H1 (cell line): ENCODE measurements around the gene LSM2. TPM values are rescaled to one million over a fixed set of nuclear protein-coding genes. Genes with fewer than 3 reads are reported as not detected.

Experiments
- CTCF ChIA-PET: fragments of 300-600 bp; sonication (Branson Sonifier 250); formaldehyde crosslinking; loops from one replicate; lab custom pipeline; 2021; ENCODE audit not compliant: partially characterized antibody; lab: Charles Lee
- POLR2A ChIA-PET: fragments of 300-600 bp; sonication (Branson Sonifier 250); formaldehyde crosslinking; loops from one replicate; lab custom pipeline; 2021; ENCODE audit warnings: inconsistent platforms; ENCODE audit not compliant: partially characterized antibody; lab: Charles Lee
- DNase-seq, 2 experiments: peaks; one replicate each; pipeline versions ENCODE4 v3.0.0 to v3.0.0-alpha.2; 2010 to 2022; ENCODE audit warnings: low spot score in 2 of 2, low read depth in 1 of 2, mixed read lengths in 1 of 2
- FAIRE-seq: peaks from 2 replicates; lab custom pipeline; 2011; peaks lifted over from hg19 to GRCh38; lab: Jason Lieb, UNC
- H2AFZ ChIP-seq: 2 replicates; pipeline ENCODE4 v1.8.1; 2012; ENCODE audit warnings: low read length, inconsistent platforms
- H2AK5ac ChIP-seq: 2 replicates; pipeline ENCODE4 v1.6.1; 2013; ENCODE audit warnings: low read depth, low read length
- H2BK120ac ChIP-seq: replicated peaks from 2 replicates; pipeline ENCODE3; 2013; ENCODE audit warnings: low read depth, low read length, inconsistent platforms
- H2BK12ac ChIP-seq: 2 replicates; pipeline ENCODE4 v1.6.1; 2013; ENCODE audit warnings: low read depth, low read length
- H2BK15ac ChIP-seq: 2 replicates; pipeline ENCODE4 v1.6.1; 2013; ENCODE audit warnings: low read length
- H2BK20ac ChIP-seq: 2 replicates; pipeline ENCODE4 v1.6.1; 2013; ENCODE audit warnings: low read length
- H2BK5ac ChIP-seq: 2 replicates; pipeline ENCODE4 v1.6.1; 2013; ENCODE audit warnings: low read depth, low read length
- H3K14ac ChIP-seq: 2 replicates; pipeline ENCODE4 v1.6.1; 2013; ENCODE audit warnings: inconsistent platforms; ENCODE audit not compliant: insufficient read length
- H3K18ac ChIP-seq: 2 replicates; pipeline ENCODE4 v1.6.1; 2013; ENCODE audit warnings: low read length; ENCODE audit errors: extremely low read depth
- H3K23ac ChIP-seq: 2 replicates; pipeline ENCODE4 v1.6.1; 2013; ENCODE audit warnings: inconsistent platforms; ENCODE audit not compliant: insufficient read length
- H3K23me2 ChIP-seq: 2 replicates; pipeline ENCODE4 v1.6.1; 2013; ENCODE audit warnings: low read depth, low read length
- H3K27ac ChIP-seq: 2 replicates; pipeline ENCODE4 v1.6.1; 2011; ENCODE audit warnings: low read depth, low read length, inconsistent platforms
- H3K27me3 ChIP-seq, 4 experiments: replicated peaks in 1 of 4; 1 replicate in 1 of 4; 2 replicates in 3 of 4; pipeline versions ENCODE4 v1.6.1 to v1.8.1; 2011 to 2013; ENCODE audit warnings: low read length in 3 of 4, mild to moderate bottlenecking in 3 of 4, inconsistent platforms in 2 of 4, mixed read lengths in 2 of 4, moderate library complexity in 1 of 4; ENCODE audit not compliant: control insufficient read depth in 3 of 4, insufficient read depth in 3 of 4; ENCODE audit errors: extremely low read depth in 1 of 4
- H3K36me3 ChIP-seq, 4 experiments: 2 replicates each; pipeline versions ENCODE4 v1.6.1 to v1.8.1; 2011 to 2013; ENCODE audit warnings: mild to moderate bottlenecking in 4 of 4, low read length in 3 of 4, moderate library complexity in 2 of 4, control low read depth in 1 of 4, inconsistent platforms in 1 of 4; ENCODE audit not compliant: insufficient read depth in 4 of 4, control insufficient read depth in 2 of 4
- H3K4ac ChIP-seq: replicated peaks from 2 replicates; pipeline ENCODE3; 2013; ENCODE audit warnings: low read length, low read depth, mixed read lengths, inconsistent platforms; ENCODE audit not compliant: insufficient read length
- H3K4me1 ChIP-seq, 4 experiments: replicated peaks in 1 of 4; 1 replicate in 1 of 4; 2 replicates in 3 of 4; pipeline versions ENCODE4 v1.6.1 to v1.8.1; 2011 to 2013; ENCODE audit warnings: low read length in 3 of 4, inconsistent platforms in 2 of 4, mixed read lengths in 1 of 4; ENCODE audit not compliant: insufficient read depth in 4 of 4, control insufficient read depth in 3 of 4
- H3K4me2 ChIP-seq, 2 experiments: 2 replicates each; pipeline versions ENCODE4 v1.6.1 to v1.8.1; 2011 to 2013; ENCODE audit warnings: low read depth in 2 of 2, low read length in 2 of 2, control low read depth in 1 of 2, inconsistent platforms in 1 of 2, mild to moderate bottlenecking in 1 of 2; ENCODE audit not compliant: insufficient read depth in 1 of 2
- H3K4me3 ChIP-seq, 4 experiments: fragments of 200-600, 300-600 bp in 1 of 4; sonication (generic), shearing (Covaris generic), sonication (Bioruptor Twin) in 1 of 4; 2 replicates each; pipeline versions ENCODE4 v1.5.1 to v1.8.1; 2011 to 2016; ENCODE audit warnings: low read length in 4 of 4, low read depth in 3 of 4, control low read depth in 2 of 4, inconsistent platforms in 2 of 4, mild to moderate bottlenecking in 2 of 4, mixed read lengths in 1 of 4, moderate library complexity in 1 of 4; ENCODE audit not compliant: insufficient read depth in 2 of 4; ENCODE audit errors: extremely low read depth in 1 of 4
- H3K56ac ChIP-seq: replicated peaks from 2 replicates; pipeline ENCODE3; 2013; ENCODE audit warnings: low read depth, mild to moderate bottlenecking, mixed read lengths, low read length, inconsistent platforms; ENCODE audit not compliant: insufficient read length
- H3K79me1 ChIP-seq: 2 replicates; pipeline ENCODE4 v1.6.1; 2013; ENCODE audit warnings: low read depth, low read length, control low read depth
- H3K79me2 ChIP-seq, 2 experiments: 2 replicates each; pipeline versions ENCODE4 v1.6.1 to v1.8.1; 2012 to 2013; ENCODE audit warnings: low read length in 2 of 2, mild to moderate bottlenecking in 2 of 2, inconsistent platforms in 1 of 2; ENCODE audit not compliant: insufficient read depth in 2 of 2, control insufficient read depth in 1 of 2
- H3K9ac ChIP-seq, 4 experiments: replicated peaks in 1 of 4; 1 replicate in 1 of 4; 2 replicates in 3 of 4; pipeline versions ENCODE4 v1.6.1 to v1.8.1; 2011 to 2013; ENCODE audit warnings: low read depth in 3 of 4, low read length in 3 of 4, control low read depth in 2 of 4, mild to moderate bottlenecking in 2 of 4, moderate library complexity in 2 of 4, inconsistent platforms in 1 of 4; ENCODE audit errors: extremely low read depth in 1 of 4
- H3K9me3 ChIP-seq, 2 experiments: 2 replicates each; pipeline versions ENCODE4 v1.6.1 to v1.8.1; 2012 to 2013; ENCODE audit warnings: mild to moderate bottlenecking in 2 of 2, moderate library complexity in 2 of 2, control low read depth in 1 of 2, inconsistent platforms in 1 of 2, low read depth in 1 of 2, low read length in 1 of 2, mixed read lengths in 1 of 2; ENCODE audit not compliant: insufficient read depth in 2 of 2
- H4K20me1 ChIP-seq, 2 experiments: replicated peaks in 1 of 2; 2 replicates each; pipeline versions ENCODE3 to v1.8.1; 2011 to 2013; ENCODE audit warnings: inconsistent platforms in 2 of 2, low read length in 2 of 2, mild to moderate bottlenecking in 1 of 2; ENCODE audit not compliant: insufficient read depth in 2 of 2, control insufficient read depth in 1 of 2
- H4K5ac ChIP-seq: 2 replicates; pipeline ENCODE4 v1.6.1; 2013; ENCODE audit warnings: low read length, low read depth, mixed read lengths, inconsistent platforms; ENCODE audit not compliant: insufficient read length
- H4K8ac ChIP-seq: 2 replicates; pipeline ENCODE4 v1.8.0; 2013; ENCODE audit warnings: mild to moderate bottlenecking, moderate library complexity, low read length, inconsistent platforms; ENCODE audit not compliant: insufficient read depth; ENCODE audit errors: extremely low read depth
- H4K91ac ChIP-seq: replicated peaks from 2 replicates; pipeline ENCODE3; 2013; ENCODE audit warnings: low read length, mixed read lengths, inconsistent platforms; ENCODE audit not compliant: insufficient read length
- CHD1 ChIP-seq: IDR thresholded peaks from 2 replicates; pipeline ENCODE4 v1.6.1; 2012; ENCODE audit warnings: low read depth, low read length, improper control_type of control experiment
- CREB1 ChIP-seq: IDR thresholded peaks from 2 replicates; pipeline ENCODE4 v1.6.1; 2012; ENCODE audit warnings: inconsistent platforms
- HDAC6 ChIP-seq: IDR thresholded peaks from one replicate; pipeline ENCODE4 v1.7.1; 2012; ENCODE audit warnings: low read depth, mild to moderate bottlenecking, inconsistent platforms, low read length, moderate library complexity
- JUN ChIP-seq: IDR thresholded peaks from 2 replicates; pipeline ENCODE4 v1.6.1; 2011; ENCODE audit warnings: low read depth, mild to moderate bottlenecking, improper control_type of control experiment, low read length
- KDM4A ChIP-seq: IDR thresholded peaks from one replicate; pipeline ENCODE4 v1.7.1; 2012; ENCODE audit warnings: low read depth, mild to moderate bottlenecking, moderate library complexity, low read length, inconsistent platforms; ENCODE audit not compliant: severe bottlenecking
- KDM5A ChIP-seq: fragments of 200-600 bp; IDR thresholded peaks from 2 replicates; pipeline ENCODE4 v1.7.1; 2012; ENCODE audit warnings: mild to moderate bottlenecking, low read length, inconsistent platforms, mixed read lengths
- MAFK ChIP-seq: IDR thresholded peaks from 2 replicates; pipeline ENCODE4 v1.6.1; 2012; ENCODE audit warnings: low read depth, mild to moderate bottlenecking, improper control_type of control experiment, low read length
- POU5F1 ChIP-seq: IDR thresholded peaks from 2 replicates; pipeline ENCODE4 v1.6.1; 2011; ENCODE audit warnings: low read depth, mild to moderate bottlenecking, low read length, moderate library complexity
- SIN3A ChIP-seq, 2 experiments: IDR thresholded peaks in 1 of 2; conservative IDR thresholded peaks in 1 of 2; 2 replicates each; pipeline ENCODE4 v1.6.1; 2011 to 2012; ENCODE audit warnings: low read length in 2 of 2, improper control_type of control experiment in 1 of 2, low read depth in 1 of 2, mild to moderate bottlenecking in 1 of 2
- SIX5 ChIP-seq: IDR thresholded peaks from 2 replicates; pipeline ENCODE4 v1.6.1; 2011; ENCODE audit warnings: mild to moderate bottlenecking, low read depth, low read length
- SUZ12 ChIP-seq: fragments of 200-600 bp; sonication (generic); IDR thresholded peaks from 2 replicates; pipeline ENCODE4 v1.6.1; 2012; ENCODE audit warnings: mild to moderate bottlenecking, inconsistent platforms, low read length, moderate library complexity, mixed read lengths
- WGBS, 2 experiments: shearing (Covaris generic) in 1 of 2; methylation state at CpG; one replicate each; pipeline versions ENCODE4 v1.1.6 to v1.1.7; 2013 to 2015; ENCODE audit warnings: low lambda C conversion rate in 2 of 2, mixed read lengths in 2 of 2, inconsistent platforms in 1 of 2, low coverage in 1 of 2, missing lambda C conversion rate in 1 of 2; ENCODE audit not compliant: insufficient replicate concordance in 2 of 2, insufficient coverage in 1 of 2, insufficient read length in 1 of 2; ENCODE audit errors: extremely low coverage in 1 of 2, missing lambda C conversion rate in 1 of 2; 5-methylcytosine and 5-hydroxymethylcytosine counted together
- polyA plus RNA-seq, 7 experiments: library from polyadenylated mRNA; depleted of rRNA in 3 of 7; stranded (reverse) in 5 of 7; unstranded in 2 of 7; fragments of >200 nt in 5 of 7; fragments of 200-250 nt in 2 of 7; gene quantifications; 1 replicate in 5 of 7; 2 replicates in 1 of 7; 4 replicates in 1 of 7; pipeline versions ENCODE4 v1.2.1 to v1.2.3, GENCODE V29; 2011 to 2013; ENCODE audit warnings: missing spikeins in 2 of 7, mixed read lengths in 2 of 7
- total RNA-seq: library from RNA; stranded (reverse); fragmentation: NEBNext Ultra II Directional; extraction: Animal tissue kit (Norgen Biotek cat#: 25700); gene quantifications from 2 replicates; pipeline ENCODE4 v1.2.1, GENCODE V29; 2021
- TF ChIP-seq, protein P1 (sequence below): IDR thresholded peaks from 2 replicates; pipeline ENCODE4 v1.6.1; 2012; ENCODE audit warnings: inconsistent platforms

The LSM2 gene
- total and polyA plus RNA-seq, 2 of the 8 experiments (the other 6 are each of a cell fraction or from before 2014, with no cell fraction given), result 127 to 168 TPM

- Histone ChIP-seq H3K36me3 (peaks cover 33 to 72% (median 58%) of the 10 kb centered on the region in 4 experiments), H3K4me3 (no peak overlapping the region), H3K4me2 (no peak overlapping the region), H2BK20ac (no peak overlapping the region), H3K27ac (no peak overlapping the region), H2BK120ac (no peak overlapping the region), H3K9me3 (no peaks in the 10 kb centered on the region), H4K20me1 (peaks cover 1 to 3% of the 10 kb centered on the region in 2 experiments), H3K23ac (no peak overlapping the region), H3K4ac (no peak overlapping the region), H2AFZ (no peak overlapping the region), H3K9ac (no peak overlapping the region), H2BK15ac (no peak overlapping the region), H4K91ac (no peak overlapping the region), H3K56ac (no peak overlapping the region), H3K4me1 (peaks cover 0 to 7% (median 3%) of the 10 kb centered on the region in 4 experiments; a peak in 3 of 7 replicates), H2BK12ac (no peak overlapping the region), H3K18ac (no peak overlapping the region), H2AK5ac (no peak overlapping the region), H3K14ac (no peak overlapping the region), H2BK5ac (no peak overlapping the region), H4K8ac (0 out of 2 replicates have a peak overlapping the region, but pooled peaks have one; percentile 15), H4K5ac (no peak overlapping the region), H3K23me2 (0 out of 2 replicates have a peak, but pooled peaks cover 1% of the 10 kb centered on the region), H3K27me3 (no peaks in the 10 kb centered on the region; a peak in 1 of 7 replicates), H3K79me2 (no peaks in the 10 kb centered on the region), H3K79me1 (no peaks in the 10 kb centered on the region)
- FAIRE-seq, result no peak
- ChIA-PET CTCF (interaction anchor here (0.9 to 15.6 kb wide), 9 partner anchors 4 to 117 kb away, joined by 3 to 228 read pairs (median 4); partner anchors contain the start of genes EHMT2, VARS1 and VWA7), POLR2A (interaction anchor here (0.6 to 10.7 kb wide), 9 partner anchors 7 to 116 kb away, joined by 3 to 85 read pairs (median 3); partner anchors contain the start of genes GPANK1, HSPA1B and VARS1)
- 95% methylated on average over 19 of the region's 20 CpGs; no CpG with 5 or more reads in 1 of the 2 experiments for WGBS, 2 experiments
- DNase-seq, result no peak
- TF ChIP-seq JUN (no peak), KDM5A (no peak), POU5F1 (no peak), SIN3A (conservative IDR thresholded peaks at IDR 0.05 in 1 of 2, IDR thresholded peaks at IDR 0.05 in 1 of 2; ENCODE audit: low read depth in 1 of 2, low read length in 2 of 2) (no peak), KDM4A (no peak), SUZ12 (no peak), MAFK (no peak), SIX5 (no peak), CREB1 (no peak), CHD1 (no peak), HDAC6 (no peak)
- TF ChIP-seq, protein P1, sequence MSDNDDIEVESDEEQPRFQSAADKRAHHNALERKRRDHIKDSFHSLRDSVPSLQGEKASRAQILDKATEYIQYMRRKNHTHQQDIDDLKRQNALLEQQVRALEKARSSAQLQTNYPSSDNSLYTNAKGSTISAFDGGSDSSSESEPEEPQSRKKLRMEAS, result no peak
These were observed 26.1 kb downstream of the LSM2 start for GRCh38 chr6:31780507-31781243.
